ENCODE results near the gene ZNF268. TPM values are rescaled to one million over a fixed set of nuclear protein-coding genes. Genes with fewer than 3 reads are reported as not detected.

ZNF268 gene
- total RNA-seq, 1 donor from 2014 or later: 54.2 TPM

GRCh38 chr12:133227281-133227852 lies 46.1 kb downstream of the ZNF268 start:
- peaks cover 9% of the 10 kb centered on the region for H3K36me3 Mint-ChIP-seq
- Histone ChIP-seq H3K27ac (no peak overlapping the region), H3K9ac (no peak overlapping the region), H4K20me1 (ENCODE audit: low read depth) (no peaks in the 10 kb centered on the region), H3K9me3 (ENCODE audit: low read depth) (no peaks in the 10 kb centered on the region), H2AFZ (replicated peaks) (no peak overlapping the region), H3K36me3 (no peaks in the 10 kb centered on the region), H3K4me3 (no peak overlapping the region), H3K4me1 (no peaks in the 10 kb centered on the region), H3K79me2 (ENCODE audit: low read depth) (no peaks in the 10 kb centered on the region), H3K4me2 (no peak overlapping the region), H3F3A (ENCODE audit: low read depth) (no peaks in the 10 kb centered on the region), H3K27me3 (no peaks in the 10 kb centered on the region)
- H3K27ac Mint-ChIP-seq: no peak overlapping the region
- no peaks in the 10 kb centered on the region for H3K4me1 Mint-ChIP-seq
- DNase-seq (ENCODE audit: low spot score): no peak
- no peak for TF ChIP-seq EZH2phosphoT487 (IDR thresholded peaks at IDR 0.05)
- no peak for TF ChIP-seq CTCF (IDR thresholded peaks at IDR 0.05)
- TF ChIP-seq EZH2 (IDR thresholded peaks at IDR 0.05): no peak
- H3K27me3 Mint-ChIP-seq (ENCODE audit: insufficient read depth, low read depth): peaks cover 7% of the 10 kb centered on the region
- H3K9me3 Mint-ChIP-seq: peaks cover 73% of the 10 kb centered on the region
- H3K4me3 Mint-ChIP-seq: no peak overlapping the region

- Histone ChIP-seq H3K27me3 (no peaks in the 10 kb centered on the region), H3K9me3 (ENCODE audit: low read depth) (peaks cover 4% of the 10 kb centered on the region), H3K4me1 (no peaks in the 10 kb centered on the region), H3F3A (ENCODE audit: low read depth) (no peaks in the 10 kb centered on the region), H3K27ac (no peak overlapping the region), H3K36me3 (no peaks in the 10 kb centered on the region), H3K4me3 (no peak overlapping the region), H3K9ac (no peak overlapping the region), H3K4me2 (no peak overlapping the region), H2AFZ (replicated peaks) (no peak overlapping the region), H4K20me1 (ENCODE audit: low read depth) (no peaks in the 10 kb centered on the region), H3K79me2 (ENCODE audit: low read depth) (no peaks in the 10 kb centered on the region)
- Mint-ChIP-seq H3K27ac (no peak overlapping the region), H3K9me3 (peaks cover 67% of the 10 kb centered on the region), H3K4me1 (no peaks in the 10 kb centered on the region), H3K27me3 (ENCODE audit: insufficient read depth, low read depth) (peaks cover 10% of the 10 kb centered on the region), H3K4me3 (no peak overlapping the region), H3K36me3 (peaks cover 7% of the 10 kb centered on the region)
- DNase-seq (ENCODE audit: low spot score): no peak
- TF ChIP-seq EZH2phosphoT487 (IDR thresholded peaks at IDR 0.05) (no peak), EZH2 (IDR thresholded peaks at IDR 0.05) (no peak), CTCF (IDR thresholded peaks at IDR 0.05) (no peak)
Observed at GRCh38 chr12:133231001-133231400, 49.7 kb downstream of the ZNF268 start.

GRCh38 chr12:133233006-133233405 lies 51.7 kb downstream of the ZNF268 start:
- peaks cover 4% of the 10 kb centered on the region for H3K9me3 ChIP-seq (ENCODE audit: low read depth)
- H3K9ac ChIP-seq: no peak overlapping the region
- Mint-ChIP-seq H3K4me3 (no peak overlapping the region), H3K27ac (no peak overlapping the region), H3K27me3 (ENCODE audit: insufficient read depth, low read depth) (peaks cover 12% of the 10 kb centered on the region), H3K36me3 (peaks cover 6% of the 10 kb centered on the region), H3K4me1 (no peaks in the 10 kb centered on the region), H3K9me3 (peaks cover 70% of the 10 kb centered on the region)
- H3K27ac ChIP-seq: no peak overlapping the region
- no peak overlapping the region for H2AFZ ChIP-seq (replicated peaks)
- no peaks in the 10 kb centered on the region for H4K20me1 ChIP-seq (ENCODE audit: low read depth)
- no peak for TF ChIP-seq CTCF (IDR thresholded peaks at IDR 0.05)
- no peak for TF ChIP-seq EZH2 (IDR thresholded peaks at IDR 0.05)
- TF ChIP-seq EZH2phosphoT487 (IDR thresholded peaks at IDR 0.05): no peak
- H3K4me3 ChIP-seq: no peak overlapping the region
- H3F3A ChIP-seq (ENCODE audit: low read depth): no peaks in the 10 kb centered on the region
- H3K36me3 ChIP-seq: no peaks in the 10 kb centered on the region
- H3K4me2 ChIP-seq: no peak overlapping the region
- no peak for DNase-seq (ENCODE audit: low spot score)
- no peaks in the 10 kb centered on the region for H3K27me3 ChIP-seq
- H3K79me2 ChIP-seq (ENCODE audit: low read depth): no peaks in the 10 kb centered on the region
- H3K4me1 ChIP-seq: no peaks in the 10 kb centered on the region

Data from neural progenitor cell (in vitro differentiated cells).